HepG2 (cell line): ENCODE results near the gene SLX1A. TPM values are rescaled to one million over a fixed set of nuclear protein-coding genes. Genes with fewer than 3 reads are reported as not detected.

Experiments used
- AHR ChIP-seq: IDR thresholded peaks from 2 replicates; pipeline ENCODE4 v1.6.1; 2018; ENCODE audit warnings: missing genetic modification reagents, missing compliant biosample characterization
- BCLAF1 ChIP-seq: fragments of 450-650 bp; IDR thresholded peaks from 2 replicates; pipeline ENCODE4 v1.6.1; 2017; ENCODE audit warnings: mild to moderate bottlenecking
- DNMT3B ChIP-seq: conservative IDR thresholded peaks from 2 replicates; pipeline ENCODE4 v1.6.1; 2016; ENCODE audit warnings: missing biosample characterization, control low read depth
- FOSL2 ChIP-seq: sonication (generic); formaldehyde crosslinking; IDR thresholded peaks from 2 replicates; pipeline ENCODE4 v1.4.0; 2020; ENCODE audit warnings: missing genetic modification reagents
- ISL2 ChIP-seq: sonication (generic); formaldehyde crosslinking; IDR thresholded peaks from 2 replicates; pipeline ENCODE4 v1.5.0; 2020; ENCODE audit warnings: missing genetic modification reagents
- MED1 ChIP-seq: sonication (generic); formaldehyde crosslinking; IDR thresholded peaks from 2 replicates; pipeline ENCODE4 v1.4.0; 2020; ENCODE audit warnings: missing genetic modification reagents
- PLSCR1 ChIP-seq: sonication (generic); formaldehyde crosslinking; IDR thresholded peaks from 2 replicates; pipeline ENCODE4 v1.5.0; 2020; ENCODE audit warnings: missing genetic modification reagents, mild to moderate bottlenecking, borderline replicate concordance
- POLR2G ChIP-seq: fragments of 200-400 bp; formaldehyde crosslinking; IDR thresholded peaks from 2 replicates; pipeline ENCODE4 v1.6.1; 2018; ENCODE audit warnings: mild to moderate bottlenecking, low read depth, low read length, moderate library complexity
- RORA ChIP-seq: sonication (generic); formaldehyde crosslinking; IDR thresholded peaks from 2 replicates; pipeline ENCODE4 v1.5.0; 2020; ENCODE audit warnings: mild to moderate bottlenecking, missing genetic modification reagents, moderate library complexity
- SAFB2 ChIP-seq: sonication (generic); formaldehyde crosslinking; IDR thresholded peaks from 2 replicates; pipeline ENCODE4 v1.5.1; 2020; ENCODE audit warnings: missing genetic modification reagents, low read depth, mild to moderate bottlenecking, borderline replicate concordance
- TFE3 ChIP-seq: IDR thresholded peaks from 2 replicates; pipeline ENCODE4 v1.6.1; 2016
- THAP7 ChIP-seq: sonication (generic); formaldehyde crosslinking; IDR thresholded peaks from 2 replicates; pipeline ENCODE4 v1.8.1; 2023; ENCODE audit warnings: mild to moderate bottlenecking, missing genetic modification reagents
- ZNF142 ChIP-seq: sonication (generic); formaldehyde crosslinking; IDR thresholded peaks from 2 replicates; pipeline ENCODE4 v1.4.0; 2020; ENCODE audit warnings: missing genetic modification reagents
- ZNF235 ChIP-seq: sonication (generic); formaldehyde crosslinking; IDR thresholded peaks from 2 replicates; pipeline ENCODE4 v1.8.1; 2023; ENCODE audit warnings: mild to moderate bottlenecking, missing genetic modification reagents, borderline replicate concordance
- ZNF468 ChIP-seq: sonication (generic); formaldehyde crosslinking; IDR thresholded peaks from 2 replicates; pipeline ENCODE4 v1.8.0; 2022; ENCODE audit warnings: mild to moderate bottlenecking, moderate library complexity, missing genetic modification reagents
- ZNF543 ChIP-seq: sonication (generic); formaldehyde crosslinking; IDR thresholded peaks from 2 replicates; pipeline ENCODE4 v1.4.0; 2020; ENCODE audit warnings: mild to moderate bottlenecking, missing genetic modification reagents
- ZSCAN20 ChIP-seq: sonication (generic); formaldehyde crosslinking; IDR thresholded peaks from 2 replicates; pipeline ENCODE4 v1.4.0; 2020; ENCODE audit warnings: missing genetic modification reagents, mild to moderate bottlenecking, borderline replicate concordance
- polyA plus RNA-seq, 8 experiments: library from polyadenylated mRNA; depleted of rRNA in 3 of 8; stranded (reverse) in 7 of 8; unstranded in 1 of 8; fragments of >200 nt; fragmentation: Illumina TruSeq in 4 of 8; extraction: Trizol in 4 of 8; gene quantifications; 2 replicates each; pipeline versions ENCODE4 v1.2.1 to v1.2.3, GENCODE V29; 2011 to 2016; ENCODE audit warnings: low read depth in 4 of 8, missing spikeins in 1 of 8, mixed read lengths in 1 of 8; ENCODE audit not compliant: insufficient read depth in 1 of 8
- total RNA-seq, 5 experiments: library from RNA; depleted of rRNA; stranded (reverse); fragments of >200 nt; fragmentation: Illumina TruSeq; extraction: Trizol; gene quantifications; 2 replicates each; pipeline ENCODE4 v1.2.3, GENCODE V29; 2016; ENCODE audit warnings: low read depth in 1 of 5

SLX1A gene
- total and polyA plus RNA-seq, 2 of the 13 experiments (the other 11 are each of a cell fraction or from before 2014, with no cell fraction given) = 12.0 to 37.1 TPM

GRCh38 chr16:30183233-30184095 is 10.2 kb upstream of the SLX1A start, which contains the start of gene CORO1A (continued):
- TF ChIP-seq ZNF142 (CRISPR knock-in tag) (no peak), SAFB2 (CRISPR knock-in tag) (peak; percentile 36; the same call in 1 of the 2 replicates), BCLAF1 (no peak), MED1 (CRISPR knock-in tag) (peak; percentile 29; the same call in 1 of the 2 replicates), ISL2 (CRISPR knock-in tag) (0 out of 2 replicates have a peak, but pooled peaks have one; percentile 17), TFE3 (CRISPR knock-in tag) (no peak), POLR2G (peak; percentile 83), PLSCR1 (CRISPR knock-in tag) (no peak), FOSL2 (no peak), THAP7 (peak; percentile 55; the same call in 1 of the 2 replicates), DNMT3B (CRISPR knock-in tag) (no peak), ZNF468 (CRISPR knock-in tag) (no peak), AHR (CRISPR knock-in tag) (no peak), RORA (CRISPR knock-in tag) (no peak), ZNF543 (no peak), ZSCAN20 (peak; percentile 82; the same call in 1 of the 2 replicates), ZNF235 (no peak; the same call in 1 of the 2 replicates)
